Measurements from ENCODE around the gene NUDCD2. TPM values are rescaled to one million over a fixed set of nuclear protein-coding genes. Genes with fewer than 3 reads are reported as not detected.
A peak's percentile ranks its signal among the peaks of the same experiment; 100 is the strongest.

NUDCD2 gene
- polyA plus RNA-seq, 3 donors: 3.4 to 23.6 (median 22.0) TPM

GRCh38 chr5:163489745-163490075 is 29.8 kb upstream of the NUDCD2 start:
- Histone ChIP-seq H3K36me3 (replicated peaks in 1 of 2; ENCODE audit: control insufficient read depth in 1 of 2, insufficient read depth in 2 of 2, low read length in 2 of 2) (peaks cover 33 to 67% of the 10 kb centered on the region in 2 donors), H3K4me2 (replicated peaks; ENCODE audit: extremely low read depth, low read length, poor library complexity, severe bottlenecking) (no peak overlapping the region), H3K4me3 (replicated peaks in 1 of 3; ENCODE audit: low read depth in 2 of 3, low read length in 3 of 3) (no peak overlapping the region), H3K9me3 (replicated peaks in 1 of 2; ENCODE audit: control insufficient read depth in 1 of 2, insufficient read depth in 1 of 2, low read length in 2 of 2) (no peaks in the 10 kb centered on the region), H4K20me1 (ENCODE audit: insufficient read depth, low read length) (no peaks in the 10 kb centered on the region), H2AFZ (ENCODE audit: insufficient read depth, low read depth, low read length, poor library complexity, severe bottlenecking) (no peak overlapping the region), H3K27me3 (ENCODE audit: control insufficient read depth in 2 of 2, insufficient read depth in 2 of 2, low read length in 2 of 2) (no peaks in the 10 kb centered on the region), H3K4me1 (ENCODE audit: control insufficient read depth in 1 of 2, insufficient read depth in 2 of 2, low read length in 2 of 2) (no peaks in the 10 kb centered on the region), H3K79me2 (ENCODE audit: insufficient read depth, low read length) (no peaks in the 10 kb centered on the region), H3K9ac (ENCODE audit: insufficient read depth, low read length, poor library complexity, severe bottlenecking) (no peak overlapping the region), H3K27ac (ENCODE audit: low read depth in 1 of 2, low read length in 2 of 2) (peak overlapping the region in 1 of 2 donors; percentile 50)
- intact Hi-C loops (cut with micrococcal nuclease): no loop called here
- no peak for DNase-seq
- Mint-ChIP-seq H3K27ac (peak overlapping the region in 5 of 7 donors; percentile 6 to 86 (median 37)), H3K36me3 (peaks cover 31 to 66% of the 10 kb centered on the region in 2 donors), H3K4me1 (no peaks in the 10 kb centered on the region), H3K27me3 (ENCODE audit: low read depth in 3 of 3) (no peaks in the 10 kb centered on the region), H3K4me3 (no peak overlapping the region), H3K9me3 (peaks cover 0 to under 1% (median 0%) of the 10 kb centered on the region in 7 donors)
- 97% methylated on average over 3 of the region's 3 CpGs for WGBS (ENCODE audit: insufficient coverage)
- TF ChIP-seq CTCF (IDR thresholded peaks at IDR 0.05): no peak

GRCh38 chr5:163489055-163489744 is 29.3 kb upstream of the NUDCD2 start:
- peaks cover 33 to 72% of the 10 kb centered on the region in 2 donors for H3K36me3 ChIP-seq (replicated peaks in 1 of 2; ENCODE audit: control insufficient read depth in 1 of 2, insufficient read depth in 2 of 2, low read length in 2 of 2)
- no peaks in the 10 kb centered on the region for H4K20me1 ChIP-seq (ENCODE audit: insufficient read depth, low read length)
- TF ChIP-seq CTCF (IDR thresholded peaks at IDR 0.05): no peak
- H3K9me3 ChIP-seq (replicated peaks in 1 of 2; ENCODE audit: control insufficient read depth in 1 of 2, insufficient read depth in 1 of 2, low read length in 2 of 2): no peaks in the 10 kb centered on the region
- no peaks in the 10 kb centered on the region for H3K4me1 ChIP-seq (ENCODE audit: control insufficient read depth in 1 of 2, insufficient read depth in 2 of 2, low read length in 2 of 2)
- Mint-ChIP-seq H3K27me3 (ENCODE audit: low read depth in 3 of 3) (no peaks in the 10 kb centered on the region), H3K9me3 (no peaks in the 10 kb centered on the region), H3K27ac (peak overlapping the region in 5 of 7 donors; percentile 9 to 86 (median 54)), H3K36me3 (peaks cover 34 to 70% of the 10 kb centered on the region in 2 donors), H3K4me3 (no peak overlapping the region), H3K4me1 (no peaks in the 10 kb centered on the region)
- H3K79me2 ChIP-seq (ENCODE audit: insufficient read depth, low read length): no peaks in the 10 kb centered on the region
- no peak overlapping the region for H3K4me3 ChIP-seq (replicated peaks in 1 of 3; ENCODE audit: low read depth in 2 of 3, low read length in 3 of 3)
- peak in 1 of 3 donors; percentile 15 for DNase-seq
- intact Hi-C loops (cut with micrococcal nuclease): no loop called here
- H3K27me3 ChIP-seq (ENCODE audit: control insufficient read depth in 2 of 2, insufficient read depth in 2 of 2, low read length in 2 of 2): no peaks in the 10 kb centered on the region
- no CpG with 5 or more reads among the region's 6 CpGs for WGBS (ENCODE audit: insufficient coverage)
- H3K27ac ChIP-seq (ENCODE audit: low read depth in 1 of 2, low read length in 2 of 2): peak overlapping the region in 1 of 2 donors; percentile 50
- H3K9ac ChIP-seq (ENCODE audit: insufficient read depth, low read length, poor library complexity, severe bottlenecking): no peak overlapping the region
- H3K4me2 ChIP-seq (replicated peaks; ENCODE audit: extremely low read depth, low read length, poor library complexity, severe bottlenecking): no peak overlapping the region
- no peak overlapping the region for H2AFZ ChIP-seq (ENCODE audit: insufficient read depth, low read depth, low read length, poor library complexity, severe bottlenecking)

Measured in CD14-positive monocyte (primary cell).